K562 (cell line): Measurements from ENCODE around the gene ANKRD6. TPM values are rescaled to one million over a fixed set of nuclear protein-coding genes. Genes with fewer than 3 reads are reported as not detected.

ENCODE experiments used
- DPF2 ChIP-seq: fragments of 450-650 bp; IDR thresholded peaks from 2 replicates; pipeline ENCODE4 v1.6.1; 2016
- HBP1 ChIP-seq: fragments of 450-650 bp; formaldehyde crosslinking; IDR thresholded peaks from 2 replicates; pipeline ENCODE4 v1.4.0; 2022; ENCODE audit warnings: missing genetic modification characterization
- HMG20B ChIP-seq: fragments of 250-450 bp; sonication (Bioruptor Pico); IDR thresholded peaks from 2 replicates; pipeline ENCODE4 v1.5.0; 2021; ENCODE audit warnings: mild to moderate bottlenecking
- MEF2A ChIP-seq: IDR thresholded peaks from 2 replicates; pipeline ENCODE4 v1.6.1; 2011; ENCODE audit warnings: low read depth, mild to moderate bottlenecking, low read length, moderate library complexity; ENCODE audit not compliant: control insufficient read depth
- MGA ChIP-seq: fragments of 450-650 bp; IDR thresholded peaks from 2 replicates; pipeline ENCODE4 v1.6.1; 2016; ENCODE audit warnings: mild to moderate bottlenecking, moderate library complexity
- NONO ChIP-seq, 2 experiments: fragments of 200-400 bp in 1 of 2; fragments of 450-650 bp in 1 of 2; formaldehyde crosslinking in 1 of 2; IDR thresholded peaks; 2 replicates each; pipeline ENCODE4 v1.6.1; 2017; ENCODE audit warnings: low read depth in 2 of 2, mild to moderate bottlenecking in 2 of 2, moderate library complexity in 2 of 2, low read length in 1 of 2
- NR2C1 ChIP-seq, 2 experiments: fragments of 450-650 bp; IDR thresholded peaks; 2 replicates each; pipeline ENCODE4 v1.6.1; 2017; ENCODE audit warnings: mild to moderate bottlenecking in 2 of 2, antibody characterized with exemption in 1 of 2, inconsistent platforms in 1 of 2, missing compliant biosample characterization in 1 of 2, missing genetic modification characterization in 1 of 2
- POLR2B ChIP-seq: fragments of 450-650 bp; IDR thresholded peaks from 2 replicates; pipeline ENCODE4 v1.6.1; 2018; ENCODE audit warnings: low read depth; ENCODE audit not compliant: partially characterized antibody
- PTTG1 ChIP-seq: fragments of 450-650 bp; IDR thresholded peaks from 2 replicates; pipeline ENCODE4 v1.6.1; 2016; ENCODE audit warnings: low read depth, mild to moderate bottlenecking, missing genetic modification characterization, missing compliant biosample characterization
- RBFOX2 ChIP-seq: fragments of 200-400 bp; formaldehyde crosslinking; IDR thresholded peaks from 2 replicates; pipeline ENCODE4 v1.6.1; 2017; ENCODE audit warnings: low read depth, mild to moderate bottlenecking, low read length, moderate library complexity
- RUNX1 ChIP-seq: sonication (generic); IDR thresholded peaks from 2 replicates; pipeline ENCODE4 v1.6.1; 2016; ENCODE audit warnings: antibody characterized with exemption, low read depth
- SMARCA4 ChIP-seq: fragments of 450-650 bp; IDR thresholded peaks from 2 replicates; pipeline ENCODE4 v1.6.1; 2016
- TAL1 ChIP-seq: fragments of 450-650 bp; IDR thresholded peaks from 2 replicates; pipeline ENCODE4 v1.6.1; 2016; ENCODE audit warnings: mild to moderate bottlenecking
- TEAD1 ChIP-seq, 2 experiments: fragments of 450-650 bp in 1 of 2; sonication (generic) in 1 of 2; formaldehyde crosslinking; IDR thresholded peaks; 2 replicates each; pipeline versions ENCODE4 v1.4.0 to v1.8.0; 2020 to 2022; ENCODE audit warnings: mild to moderate bottlenecking in 2 of 2, missing genetic modification reagents in 1 of 2
- polyA plus RNA-seq, 8 experiments: library from polyadenylated mRNA; depleted of rRNA in 4 of 8; stranded (reverse) in 5 of 8; unstranded in 3 of 8; fragments of >200 nt; fragmentation: Nextera tagmentation in 2 of 8; fragmentation: Illumina TruSeq in 1 of 8; extraction: Ambion mirVana in 2 of 8; extraction: Trizol in 1 of 8; gene quantifications; 2 replicates each; pipeline versions ENCODE4 v1.2.1 to v1.2.3, GENCODE V29; 2011 to 2014; ENCODE audit warnings: inconsistent platforms in 1 of 8, missing spikeins in 1 of 8
- total RNA-seq, 7 experiments: library from RNA; depleted of rRNA in 6 of 7; stranded (reverse); fragments of >200 nt in 6 of 7; fragmentation: Illumina TruSeq in 2 of 7; extraction: Trizol in 2 of 7; gene quantifications; 2 replicates each; pipeline versions ENCODE4 v1.2.1 to v1.2.3, GENCODE V29; 2011 to 2021; ENCODE audit warnings: low replicate concordance in 1 of 7
- TF ChIP-seq, protein P1 (sequence below): fragments of 450-650 bp; IDR thresholded peaks from 2 replicates; pipeline ENCODE4 v1.6.1; 2016

Gene ANKRD6
- total and polyA plus RNA-seq, 9 of the 15 experiments (the other 6 are each of a cell fraction or from before 2014, with no cell fraction given), result 0.04 to 0.22 (median 0.08) TPM; not detected in 4

- TF ChIP-seq MGA (no peak), HBP1 (CRISPR knock-in tag) (no peak), DPF2 (peak; percentile 81), PTTG1 (no peak), NR2C1 (IDR thresholded peaks at IDR 0.05) (no peak), NR2C1 (tag; IDR thresholded peaks at IDR 0.05) (0 out of 2 replicates have a peak, but pooled peaks have one; percentile 18), NONO (IDR thresholded peaks at IDR 0.05; ENCODE audit: low read depth in 2 of 2, low read length in 1 of 2) (no peak), TAL1 (peak; percentile 78), POLR2B (no peak), MEF2A (no peak), SMARCA4 (peak; percentile 85), HMG20B (CRISPR knock-in tag) (no peak), RUNX1 (no peak), TEAD1 (CRISPR knock-in tag; IDR thresholded peaks at IDR 0.05) (peak in 1 of 2 experiments; percentile 41; a peak in 1 of 4 replicates), RBFOX2 (no peak)
- TF ChIP-seq, protein P1, sequence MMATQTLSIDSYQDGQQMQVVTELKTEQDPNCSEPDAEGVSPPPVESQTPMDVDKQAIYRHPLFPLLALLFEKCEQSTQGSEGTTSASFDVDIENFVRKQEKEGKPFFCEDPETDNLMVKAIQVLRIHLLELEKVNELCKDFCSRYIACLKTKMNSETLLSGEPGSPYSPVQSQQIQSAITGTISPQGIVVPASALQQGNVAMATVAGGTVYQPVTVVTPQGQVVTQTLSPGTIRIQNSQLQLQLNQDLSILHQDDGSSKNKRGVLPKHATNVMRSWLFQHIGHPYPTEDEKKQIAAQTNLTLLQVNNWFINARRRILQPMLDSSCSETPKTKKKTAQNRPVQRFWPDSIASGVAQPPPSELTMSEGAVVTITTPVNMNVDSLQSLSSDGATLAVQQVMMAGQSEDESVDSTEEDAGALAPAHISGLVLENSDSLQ, result no peak
Observed at GRCh38 chr6:89495961-89496535, 63.1 kb downstream of the ANKRD6 start (continued).
